ENCODE results near the gene SUCLA2.

The SUCLA2 gene

DNA sequence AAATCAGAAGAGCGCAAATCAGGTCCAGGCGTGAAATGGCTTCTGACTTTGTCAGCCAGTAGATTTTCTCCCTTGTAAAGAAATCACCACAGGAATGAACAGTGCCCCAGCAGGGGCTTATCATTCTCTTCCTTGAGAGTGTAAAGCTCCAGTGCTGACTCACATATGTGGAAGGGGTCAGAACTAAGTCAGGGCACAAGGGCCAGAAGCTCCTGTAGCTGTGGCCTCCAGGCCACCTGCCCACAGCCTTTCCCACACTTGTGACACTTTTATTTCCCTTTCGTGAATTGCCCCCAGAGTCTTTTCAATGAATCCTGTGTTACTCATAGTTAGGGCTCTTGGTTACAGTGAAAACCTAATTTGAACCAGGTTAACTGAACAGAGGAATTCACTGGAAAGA lies 99.6 kb downstream of the SUCLA2 start:
- DNase-seq (ENCODE audit: low spot score): no peak

DNA sequence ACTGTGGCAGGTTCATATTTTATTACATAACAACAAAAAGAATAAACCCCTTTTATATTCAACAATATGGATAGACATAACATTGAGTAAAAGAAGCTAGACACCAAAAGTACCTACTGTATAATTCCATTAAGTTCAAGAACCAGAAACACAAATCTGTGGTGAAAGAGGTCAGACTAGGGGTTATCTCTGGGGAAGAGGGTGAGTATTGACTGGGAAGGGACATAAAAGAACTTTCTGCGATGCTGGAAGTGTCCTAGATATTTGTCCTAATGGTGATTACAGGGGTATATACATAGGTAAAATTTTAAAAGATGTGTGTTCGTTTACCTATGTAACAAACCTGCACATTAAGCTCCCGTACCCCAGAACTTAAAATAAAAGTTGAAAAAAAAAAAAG lies 103.0 kb downstream of the SUCLA2 start:
- DNase-seq (ENCODE audit: low spot score): no peak

DNA sequence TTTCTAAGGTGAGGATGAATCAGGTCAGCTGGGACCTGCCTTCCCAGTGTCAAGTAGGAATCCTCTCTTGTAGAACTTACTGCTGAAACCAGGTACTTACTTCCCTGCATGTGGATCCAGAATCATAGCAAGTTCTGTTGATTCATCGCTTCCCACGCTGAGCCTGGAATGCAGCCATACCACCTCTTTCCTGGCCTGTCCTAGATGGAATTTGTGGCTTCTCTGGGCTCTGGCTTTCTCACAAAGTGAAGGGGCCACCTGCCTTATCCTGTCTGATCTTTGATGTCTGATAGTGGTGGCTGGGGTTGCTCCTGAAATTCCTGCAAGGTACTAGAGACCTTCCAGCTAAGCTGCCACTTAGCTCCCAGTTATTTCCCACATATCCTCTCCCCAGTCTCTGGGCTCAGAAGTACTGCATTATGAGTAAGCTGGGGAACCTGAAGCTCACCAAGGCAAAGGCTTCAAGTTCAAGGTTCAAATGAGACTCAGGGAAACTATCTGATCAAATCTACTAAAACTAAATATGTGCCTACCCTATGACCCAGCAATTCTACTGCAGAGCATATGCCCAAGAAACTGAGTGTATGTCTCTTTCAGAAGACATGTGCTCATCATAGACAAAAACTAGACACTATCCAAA lies 103.5 kb downstream of the SUCLA2 start:
- DNase-seq (ENCODE audit: low spot score): peak; percentile 85

DNA sequence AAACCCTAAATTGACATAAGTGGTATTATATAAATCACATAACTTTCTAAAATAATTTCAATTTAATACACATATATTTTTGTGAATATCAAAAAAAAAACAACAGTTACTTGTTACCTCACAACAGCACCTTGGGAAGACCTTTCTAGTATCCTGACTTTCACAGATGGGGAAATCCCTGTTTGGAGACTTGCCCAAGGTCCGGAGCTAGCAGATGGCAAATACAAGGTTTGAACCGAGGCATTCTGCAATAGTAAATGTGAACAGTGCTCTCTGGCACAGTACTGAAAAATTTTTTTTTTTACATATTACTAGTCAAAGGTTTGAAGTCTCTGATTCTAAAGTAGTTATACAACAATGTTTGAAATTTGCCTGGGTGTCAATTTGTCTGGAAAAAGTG lies 104.5 kb downstream of the SUCLA2 start:
- DNase-seq (ENCODE audit: low spot score): no peak

DNA sequence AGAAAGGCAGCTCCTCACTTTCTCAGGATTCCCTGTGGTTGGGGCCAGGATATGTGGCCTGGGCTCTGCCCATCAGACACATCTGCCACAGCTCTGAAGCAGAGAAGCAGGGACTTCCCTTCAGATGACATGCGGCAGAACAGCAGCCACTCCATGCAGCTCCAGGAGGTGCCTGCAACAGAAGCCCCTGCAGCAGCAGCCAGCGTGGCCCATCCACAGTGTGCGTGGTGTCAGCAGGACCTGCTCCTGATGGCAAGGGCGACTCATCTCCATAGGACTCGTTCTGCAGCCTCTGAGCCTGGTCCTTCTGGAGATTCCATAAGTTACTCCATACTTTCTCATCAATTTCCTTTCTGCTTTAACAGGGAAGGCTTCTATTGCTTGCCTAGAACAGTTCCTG lies 105.0 kb downstream of the SUCLA2 start:
- DNase-seq (ENCODE audit: low spot score): no peak

DNA sequence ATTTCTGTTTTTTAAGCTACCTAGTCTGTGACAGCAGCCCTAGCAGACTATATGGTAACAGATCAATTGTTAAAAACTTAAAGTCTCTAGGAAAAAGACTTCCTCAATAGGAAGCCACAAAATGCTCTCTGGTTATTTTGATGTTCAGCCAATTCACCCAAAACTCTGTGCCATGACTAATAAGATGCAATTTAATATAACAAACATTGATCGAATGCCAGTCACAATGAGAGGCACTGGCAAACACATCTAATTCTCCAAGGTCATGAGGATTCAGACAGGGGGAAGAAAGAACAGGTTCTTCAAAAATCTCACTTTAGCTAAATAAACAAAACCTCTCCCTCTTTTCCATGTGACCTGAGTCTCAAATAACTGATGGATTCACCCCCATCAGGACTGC lies 107.5 kb downstream of the SUCLA2 start:
- DNase-seq (ENCODE audit: low spot score): no peak

Measured in SW480 (cell line).